Naive B cell (primary cell): ENCODE data around the gene PLTP. TPM values are rescaled to one million over a fixed set of nuclear protein-coding genes. Genes with fewer than 3 reads are reported as not detected.

Source experiments
- ATAC-seq, 2 donors: fragments of 150-1000 bp; cut with Tn5 transposase; 2 replicates each; pipeline ENCODE4 v1.10.0; 2021; ENCODE audit warnings: low read depth in 2 of 2, mild to moderate bottlenecking in 2 of 2, moderate library complexity in 2 of 2
- DNase-seq: peaks from one replicate; pipeline ENCODE4 v3.0.0; 2022
- H3K27ac Mint-ChIP-seq, 6 donors: one replicate each; pipeline ENCODE4 v1.8.0; 2020 to 2022; ENCODE audit warnings: mild to moderate bottlenecking in 6 of 6, mixed read lengths in 6 of 6, moderate library complexity in 5 of 6, inconsistent platforms in 2 of 6
- H3K27me3 Mint-ChIP-seq, 3 donors: one replicate each; pipeline ENCODE4 v1.8.0; 2021 to 2022; ENCODE audit warnings: mixed read lengths in 3 of 3, mild to moderate bottlenecking in 1 of 3
- H3K36me3 Mint-ChIP-seq, 2 donors: one replicate each; pipeline ENCODE4 v1.8.0; 2020 to 2022; ENCODE audit warnings: mixed read lengths in 2 of 2, inconsistent platforms in 1 of 2, mild to moderate bottlenecking in 1 of 2
- H3K4me1 Mint-ChIP-seq, 3 donors: one replicate each; pipeline ENCODE4 v1.8.0; 2020 to 2022; ENCODE audit warnings: mixed read lengths in 3 of 3, inconsistent platforms in 1 of 3, mild to moderate bottlenecking in 1 of 3, moderate library complexity in 1 of 3
- H3K4me3 Mint-ChIP-seq, 8 donors: one replicate each; pipeline ENCODE4 v1.8.0; 2020 to 2022; ENCODE audit warnings: mild to moderate bottlenecking in 8 of 8, mixed read lengths in 8 of 8, moderate library complexity in 8 of 8, inconsistent platforms in 2 of 8
- H3K9me3 Mint-ChIP-seq, 7 donors: one replicate each; pipeline ENCODE4 v1.8.0; 2020 to 2022; ENCODE audit warnings: mixed read lengths in 7 of 7, mild to moderate bottlenecking in 5 of 7, inconsistent platforms in 2 of 7, moderate library complexity in 1 of 7
- polyA plus RNA-seq, 6 donors: library from polyadenylated mRNA; unstranded; fragments of 300-500 nt; fragmentation: Illumina TruSeq; gene quantifications; one replicate each; pipeline ENCODE4 v1.2.3, GENCODE V29; 2021; ENCODE audit warnings: low read depth in 6 of 6

Gene PLTP
- polyA plus RNA-seq, 6 donors from 2014 or later, result 0.66 to 10.2 (median 5.1) TPM

GRCh38 chr20:45894797-45895196 lies 17.2 kb downstream of the PLTP start:
- H3K27ac Mint-ChIP-seq, result no peak overlapping the region
- H3K27me3 Mint-ChIP-seq, result no peaks in the 10 kb centered on the region
- no peak for ATAC-seq
- H3K9me3 Mint-ChIP-seq, result no peaks in the 10 kb centered on the region
- peaks cover 25 to 30% (median 27%) of the 10 kb centered on the region in 3 donors for H3K4me1 Mint-ChIP-seq
- H3K36me3 Mint-ChIP-seq, result peaks cover 4 to 5% of the 10 kb centered on the region in 2 donors
- H3K4me3 Mint-ChIP-seq, result peak overlapping the region in 1 of 8 donors; percentile 80
- no peak for DNase-seq

- H3K4me3 Mint-ChIP-seq, result peak overlapping the region in 5 of 8 donors; percentile 21 to 80 (median 42)
- peaks cover 1 to 5% of the 10 kb centered on the region in 2 donors for H3K36me3 Mint-ChIP-seq
- DNase-seq, result no peak
- no peak overlapping the region for H3K27ac Mint-ChIP-seq
- no peaks in the 10 kb centered on the region for H3K27me3 Mint-ChIP-seq
- H3K9me3 Mint-ChIP-seq, result no peaks in the 10 kb centered on the region
- peaks cover 24 to 32% (median 32%) of the 10 kb centered on the region in 3 donors for H3K4me1 Mint-ChIP-seq
- no peak for ATAC-seq
Measured at GRCh38 chr20:45893831-45894230, 18.1 kb downstream of the PLTP start.

DNA sequence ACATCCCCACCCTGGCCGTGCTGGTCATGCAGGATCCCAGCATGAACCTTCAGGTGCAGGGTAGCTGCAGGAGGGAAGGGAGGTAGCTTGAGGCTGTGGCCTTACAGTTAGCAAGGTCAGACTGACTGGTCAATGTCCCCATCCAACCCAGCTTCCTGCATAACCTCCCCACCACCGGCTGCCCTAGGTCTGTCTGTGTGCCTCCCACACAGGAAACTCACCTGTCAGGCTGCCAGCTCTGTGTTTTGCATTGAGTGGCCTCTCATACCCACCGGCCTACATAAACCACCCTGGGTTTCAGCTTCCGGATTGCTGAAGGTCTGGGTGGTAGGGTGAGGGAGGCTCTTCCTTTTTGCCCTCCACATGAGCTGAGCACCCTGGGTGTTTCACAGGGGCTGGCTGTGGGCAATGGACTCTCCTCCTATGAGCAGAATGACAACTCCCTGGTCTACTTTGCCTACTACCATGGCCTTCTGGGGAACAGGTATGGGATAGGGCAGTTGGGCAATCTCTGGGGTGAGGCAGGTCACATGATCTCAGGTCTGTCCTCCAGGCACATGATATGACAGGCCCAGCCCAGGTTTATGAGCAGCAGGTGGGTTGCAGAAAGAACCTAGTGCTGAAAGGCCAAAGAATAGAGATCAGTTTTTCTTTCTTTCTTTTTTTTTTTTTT lies 19.0 kb downstream of the PLTP start:
- Mint-ChIP-seq H3K4me3 (peak overlapping the region in 7 of 8 donors; percentile 91 to 98 (median 94)), H3K9me3 (no peaks in the 10 kb centered on the region), H3K36me3 (peaks cover 0 to 5% of the 10 kb centered on the region in 2 donors), H3K27ac (peak overlapping the region in 4 of 6 donors; percentile 36 to 93 (median 60)), H3K4me1 (peaks cover 21 to 32% (median 29%) of the 10 kb centered on the region in 3 donors), H3K27me3 (no peaks in the 10 kb centered on the region)
- DNase-seq, result no peak
- no peak for ATAC-seq

GRCh38 chr20:45892049-45892825 lies 19.7 kb downstream of the PLTP start:
- Mint-ChIP-seq H3K9me3 (no peaks in the 10 kb centered on the region), H3K36me3 (peaks cover 0 to 5% of the 10 kb centered on the region in 2 donors), H3K4me1 (peaks cover 21 to 32% (median 29%) of the 10 kb centered on the region in 3 donors), H3K4me3 (peak overlapping the region; percentile 91 to 98 (median 95)), H3K27me3 (no peaks in the 10 kb centered on the region), H3K27ac (peak overlapping the region in 5 of 6 donors; percentile 46 to 93 (median 74))
- no peak for ATAC-seq
- DNase-seq, result no peak

GRCh38 chr20:45890985-45891983 lies 20.7 kb downstream of the PLTP start, which contains the start of the genes CTSA and NEURL2:
Gene CTSA (plus strand): TSS chr20:45891335. CDS start chr20:45891569, 234 bp downstream.
Gene NEURL2 (minus strand): TSS chr20:45891208. CDS start chr20:45890991, 217 bp downstream.
- peaks cover 21 to 33% (median 29%) of the 10 kb centered on the region in 3 donors for H3K4me1 Mint-ChIP-seq
- H3K36me3 Mint-ChIP-seq, result peaks cover 0 to 5% of the 10 kb centered on the region in 2 donors
- H3K27me3 Mint-ChIP-seq, result no peaks in the 10 kb centered on the region
- DNase-seq (peak; percentile 83), ATAC-seq (peak; percentile 85)
- peak within 1 kb of the TSS; percentile 91 to 98 (median 95) for H3K4me3 Mint-ChIP-seq
- H3K9me3 Mint-ChIP-seq, result no peaks in the 10 kb centered on the region
- peak within 1 kb of the TSS; percentile 28 to 95 (median 93) for H3K27ac Mint-ChIP-seq

GRCh38 chr20:45890077-45890984 lies 21.6 kb downstream of the PLTP start:
- DNase-seq, result peak; percentile 33

DNA sequence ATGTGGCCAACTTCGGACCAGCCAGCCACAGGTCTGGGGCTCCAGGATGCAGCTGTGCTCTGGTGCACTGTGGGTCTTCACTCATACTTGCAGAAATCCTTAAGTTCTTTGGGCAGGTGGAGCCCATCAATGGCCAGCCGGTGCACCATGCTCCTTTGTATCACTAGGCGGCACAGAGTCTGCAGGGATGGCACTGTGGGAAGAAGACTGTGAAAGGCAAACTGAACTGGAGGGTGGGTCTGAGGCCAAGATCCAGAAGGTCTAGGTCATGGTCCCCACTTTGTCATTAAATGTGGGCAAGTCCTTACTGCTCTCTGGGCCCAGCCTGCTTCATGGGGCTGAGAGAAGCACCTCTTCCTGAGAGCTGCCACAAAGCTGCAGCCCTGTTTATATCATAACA lies 23.3 kb downstream of the PLTP start:
- Mint-ChIP-seq H3K4me1 (peaks cover 21 to 33% (median 29%) of the 10 kb centered on the region in 3 donors), H3K27ac (peak overlapping the region in 2 of 6 donors; percentile 43 to 65), H3K4me3 (peak overlapping the region in 1 of 8 donors; percentile 91), H3K36me3 (peaks cover 0 to 7% of the 10 kb centered on the region in 2 donors), H3K27me3 (no peaks in the 10 kb centered on the region), H3K9me3 (no peaks in the 10 kb centered on the region)
- DNase-seq (no peak), ATAC-seq (no peak)

More at GRCh38 chr20:45890077-45890984, 21.6 kb downstream of the PLTP start:
- peak; percentile 35 to 45 for ATAC-seq
- peak overlapping the region in 5 of 6 donors; percentile 43 to 93 (median 88) for H3K27ac Mint-ChIP-seq
- peak overlapping the region; percentile 91 to 98 (median 95) for H3K4me3 Mint-ChIP-seq
- peaks cover 21 to 34% (median 29%) of the 10 kb centered on the region in 3 donors for H3K4me1 Mint-ChIP-seq
- no peaks in the 10 kb centered on the region for H3K9me3 Mint-ChIP-seq
- H3K27me3 Mint-ChIP-seq, result no peaks in the 10 kb centered on the region
- H3K36me3 Mint-ChIP-seq, result peaks cover 0 to 5% of the 10 kb centered on the region in 2 donors

DNA sequence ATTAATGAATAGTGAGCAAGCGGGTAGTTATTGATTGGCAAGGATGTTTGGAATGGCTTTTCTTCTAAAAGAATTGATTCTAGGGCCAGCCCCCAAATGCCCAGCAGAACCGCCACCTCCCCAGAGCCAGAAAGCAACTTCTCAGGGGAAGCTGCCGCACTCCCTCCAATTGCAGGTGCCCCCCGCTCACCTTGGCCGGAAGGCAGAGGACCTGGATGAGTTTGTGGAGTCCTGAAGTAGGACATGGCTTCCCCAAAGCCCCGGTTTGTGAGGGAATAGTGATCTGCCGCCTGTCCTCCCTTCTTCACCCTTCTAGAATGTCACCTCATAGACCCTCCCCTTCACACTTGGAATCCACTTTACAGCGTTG lies 24.6 kb downstream of the PLTP start, which contains the start of gene SPATA25:
Gene SPATA25, minus strand, starts transcription at position 277 of the 370 bp plus-strand sequence. Its CDS starts 32 bp downstream, at position 245.
- Mint-ChIP-seq H3K27ac (peak within 1 kb of the TSS in 3 of 6 donors; percentile 20 to 51 (median 29)), H3K4me3 (peak within 1 kb of the TSS in 1 of 8 donors; percentile 91), H3K36me3 (peaks cover 0 to 13% of the 10 kb centered on the region in 2 donors)

DNA sequence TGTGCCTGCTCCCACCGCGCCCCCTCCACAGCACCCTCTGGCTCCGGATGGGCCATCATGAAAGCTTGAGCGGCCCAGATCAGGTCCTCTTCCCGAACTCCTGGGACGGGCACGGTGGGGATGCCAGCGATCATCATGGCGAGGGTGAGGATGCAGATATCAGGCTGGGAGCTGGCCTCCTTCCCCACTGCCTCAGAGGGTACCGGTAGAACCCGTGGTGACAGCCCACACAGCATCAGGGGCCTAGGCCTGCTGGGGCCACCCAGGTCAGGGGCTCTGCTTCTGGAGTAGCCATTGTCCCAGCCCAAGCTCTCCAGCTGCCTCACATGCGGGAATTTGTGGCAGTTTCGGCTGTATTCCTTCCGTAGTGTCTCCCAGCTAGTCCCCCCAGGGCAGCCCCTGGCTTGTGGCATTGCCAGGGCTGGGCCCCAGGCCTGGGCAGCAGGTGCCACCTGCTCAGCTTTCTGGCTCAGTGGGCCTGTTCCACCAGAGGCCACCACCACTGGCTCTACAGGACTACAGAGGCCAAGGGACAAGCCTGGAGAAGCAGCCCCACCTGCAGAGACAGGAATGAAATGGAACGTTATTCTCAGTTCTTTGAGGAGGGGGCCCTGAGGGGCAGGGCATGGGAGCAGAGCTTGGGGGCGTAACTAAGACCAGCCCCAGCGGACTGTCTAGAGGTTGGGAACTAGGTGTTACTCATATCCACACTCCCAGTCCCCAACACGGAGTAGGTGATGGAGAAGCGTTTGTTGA lies 25.2 kb downstream of the PLTP start:
- DNase-seq (no peak), ATAC-seq (no peak)
- H3K4me3 Mint-ChIP-seq, result peak overlapping the region in 2 of 8 donors; percentile 18 to 45
- no peaks in the 10 kb centered on the region for H3K9me3 Mint-ChIP-seq
- H3K36me3 Mint-ChIP-seq, result peaks cover 0 to 13% of the 10 kb centered on the region in 2 donors
- peaks cover 25 to 36% (median 35%) of the 10 kb centered on the region in 3 donors for H3K4me1 Mint-ChIP-seq
- H3K27me3 Mint-ChIP-seq, result no peaks in the 10 kb centered on the region
- H3K27ac Mint-ChIP-seq, result peak overlapping the region in 1 of 6 donors; percentile 51

More for the DNA sequence above, 24.6 kb downstream of the PLTP start, which contains the start of gene SPATA25:
- H3K27me3 Mint-ChIP-seq, result no peaks in the 10 kb centered on the region
- DNase-seq (no peak), ATAC-seq (no peak)
- H3K9me3 Mint-ChIP-seq, result no peaks in the 10 kb centered on the region
- H3K4me1 Mint-ChIP-seq, result peaks cover 24 to 36% (median 34%) of the 10 kb centered on the region in 3 donors

DNA sequence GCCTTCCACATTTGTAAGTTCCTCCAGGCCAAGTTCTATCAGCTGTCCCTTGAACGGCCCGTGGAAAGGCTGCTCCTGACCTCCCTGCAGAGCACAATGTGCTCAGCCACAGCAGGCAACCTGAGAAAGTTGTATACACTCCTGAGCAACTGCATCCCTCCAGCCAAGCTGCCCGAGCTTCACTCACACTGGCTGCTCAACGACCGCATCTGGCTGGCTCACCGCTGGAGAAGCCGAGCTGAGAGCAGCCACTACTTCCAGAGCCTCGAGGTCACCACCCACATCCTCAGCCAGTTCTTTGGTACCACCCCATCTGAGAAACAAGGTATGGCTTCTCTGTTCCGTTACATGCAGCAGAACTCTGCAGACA lies 28.9 kb downstream of the PLTP start:
- H3K4me1 Mint-ChIP-seq, result peaks cover 25 to 31% (median 27%) of the 10 kb centered on the region in 3 donors

More for the DNA sequence above, 28.9 kb downstream of the PLTP start:
- H3K36me3 Mint-ChIP-seq, result peaks cover 0 to 13% of the 10 kb centered on the region in 2 donors
- no peak for DNase-seq
- H3K9me3 Mint-ChIP-seq, result no peaks in the 10 kb centered on the region
- peak overlapping the region in 1 of 6 donors; percentile 82 for H3K27ac Mint-ChIP-seq
- H3K4me3 Mint-ChIP-seq, result peak overlapping the region in 7 of 8 donors; percentile 13 to 90 (median 57)
- H3K27me3 Mint-ChIP-seq, result no peaks in the 10 kb centered on the region
- ATAC-seq, result no peak
